Endodermal cell (in vitro differentiated cells): ENCODE data around the gene FMO1. TPM values are rescaled to one million over a fixed set of nuclear protein-coding genes. Genes with fewer than 3 reads are reported as not detected.

Experiments used
- DNase-seq: peaks from one replicate; pipeline ENCODE4 v3.0.0-alpha.2; 2017
- H3K27ac ChIP-seq: 2 replicates; pipeline ENCODE4 v1.5.1; 2013; ENCODE audit warnings: mild to moderate bottlenecking, low read depth, low read length, moderate library complexity
- H3K27me3 ChIP-seq: 2 replicates; pipeline ENCODE4 v1.6.1; 2013; ENCODE audit warnings: mild to moderate bottlenecking, low read length, moderate library complexity; ENCODE audit not compliant: insufficient read depth, control insufficient read depth, poor library complexity, severe bottlenecking
- H3K36me3 ChIP-seq: 2 replicates; pipeline ENCODE4 v1.7.0; 2013; ENCODE audit warnings: mild to moderate bottlenecking, low read length, moderate library complexity; ENCODE audit not compliant: control insufficient read depth, insufficient read depth
- H3K4me1 ChIP-seq: one replicate; pipeline ENCODE4 v1.7.0; 2013; ENCODE audit warnings: low read length; ENCODE audit not compliant: control insufficient read depth, insufficient read depth
- H3K4me3 ChIP-seq: 2 replicates; pipeline ENCODE4 v1.5.1; 2013; ENCODE audit warnings: mild to moderate bottlenecking, low read length, moderate library complexity
- H3K9ac ChIP-seq: 2 replicates; pipeline ENCODE4 v1.6.1; 2013; ENCODE audit warnings: mild to moderate bottlenecking, low read length, moderate library complexity; ENCODE audit not compliant: poor library complexity, severe bottlenecking; ENCODE audit errors: extremely low read depth
- H3K9me3 ChIP-seq: 2 replicates; pipeline ENCODE4 v1.6.1; 2013; ENCODE audit warnings: mild to moderate bottlenecking, low read length, moderate library complexity; ENCODE audit not compliant: control insufficient read depth
- H3K27ac Mint-ChIP-seq: 2 replicates; pipeline ENCODE4 v1.8.0; 2020; ENCODE audit warnings: mixed read lengths
- H3K27me3 Mint-ChIP-seq: 2 replicates; pipeline ENCODE4 v1.8.0; 2021; ENCODE audit warnings: mild to moderate bottlenecking, mixed read lengths; ENCODE audit not compliant: insufficient read depth
- H3K36me3 Mint-ChIP-seq: 2 replicates; pipeline ENCODE4 v1.8.0; 2020; ENCODE audit warnings: low read depth, mixed read lengths
- H3K4me1 Mint-ChIP-seq: 2 replicates; pipeline ENCODE4 v1.8.0; 2020; ENCODE audit warnings: mixed read lengths
- H3K4me3 Mint-ChIP-seq: 2 replicates; pipeline ENCODE4 v1.8.0; 2020; ENCODE audit warnings: mild to moderate bottlenecking, moderate library complexity, mixed read lengths
- H3K9me3 Mint-ChIP-seq: 2 replicates; pipeline ENCODE4 v1.8.0; 2020; ENCODE audit warnings: mild to moderate bottlenecking, mixed read lengths
- CTCF ChIP-seq: fragments of 200-600 bp; sonication (generic); conservative IDR thresholded peaks from 2 replicates; pipeline ENCODE4 v1.5.0; 2021; ENCODE audit warnings: antibody characterized with exemption, mild to moderate bottlenecking
- WGBS, 2 experiments: methylation state at CpG; one replicate each; pipeline versions ENCODE4 v1.1.5 to v1.1.7; 2013; ENCODE audit warnings: missing lambda C conversion rate in 2 of 2, mixed read lengths in 1 of 2; ENCODE audit not compliant: insufficient coverage in 1 of 2, insufficient read length in 1 of 2; 5-methylcytosine and 5-hydroxymethylcytosine counted together
- total RNA-seq, 2 donors: library from RNA; stranded (reverse); fragmentation: NEBNext Ultra II Directional in 1 of 2; extraction: Animal tissue kit (Norgen Biotek cat#: 25700) in 1 of 2; gene quantifications; 2 replicates in 1 of 2; 3 replicates in 1 of 2; pipeline ENCODE4 v1.2.1, GENCODE V29; 2021

FMO1 gene
- total RNA-seq, 2 donors from 2014 or later, result not detected

GRCh38 chr1:171248841-171249240, 547 bp downstream of the FMO1 start:
- no peaks in the 10 kb centered on the region for H3K36me3 Mint-ChIP-seq
- Histone ChIP-seq H3K4me3 (no peak overlapping the region), H3K27me3 (no peaks in the 10 kb centered on the region), H3K27ac (no peak overlapping the region), H3K9me3 (no peaks in the 10 kb centered on the region), H3K9ac (no peak overlapping the region), H3K4me1 (peaks cover 5% of the 10 kb centered on the region), H3K36me3 (no peaks in the 10 kb centered on the region)
- 91% methylated on average over 1 of the region's 1 CpG; no CpG with 5 or more reads in 1 of the 2 experiments for WGBS, 2 experiments
- H3K9me3 Mint-ChIP-seq, result no peaks in the 10 kb centered on the region
- TF ChIP-seq CTCF, result no peak
- H3K4me1 Mint-ChIP-seq, result peaks cover 11% of the 10 kb centered on the region
- H3K4me3 Mint-ChIP-seq, result no peak overlapping the region
- H3K27me3 Mint-ChIP-seq, result peaks cover 37% of the 10 kb centered on the region
- no peak for DNase-seq
- no peak overlapping the region for H3K27ac Mint-ChIP-seq

GRCh38 chr1:171250263-171250662, 2.0 kb downstream of the FMO1 start:
- H3K4me3 Mint-ChIP-seq, result no peak overlapping the region

GRCh38 chr1:171251042-171251951, 3.0 kb downstream of the FMO1 start:
- peak overlapping the region; percentile 59 for H3K9ac ChIP-seq
- H3K4me3 Mint-ChIP-seq, result peak overlapping the region; percentile 63
- peaks cover 5% of the 10 kb centered on the region for H3K4me1 ChIP-seq
- 8 to 10% methylated on average over 17 to 34 of the region's 34 CpGs for WGBS, 2 experiments
- peak; percentile 79 for DNase-seq
- H3K36me3 ChIP-seq, result no peaks in the 10 kb centered on the region
- H3K4me3 ChIP-seq, result peak overlapping the region; percentile 82
- peaks cover 19% of the 10 kb centered on the region for H3K4me1 Mint-ChIP-seq
- no peaks in the 10 kb centered on the region for H3K36me3 Mint-ChIP-seq
- H3K27me3 ChIP-seq, result no peaks in the 10 kb centered on the region
- H3K9me3 ChIP-seq, result no peaks in the 10 kb centered on the region
- peak; percentile 76 for TF ChIP-seq CTCF
- peak overlapping the region; percentile 55 for H3K27ac Mint-ChIP-seq
- H3K9me3 Mint-ChIP-seq, result no peaks in the 10 kb centered on the region
- H3K27me3 Mint-ChIP-seq, result peaks cover 41% of the 10 kb centered on the region
- no peak overlapping the region for H3K27ac ChIP-seq

More at GRCh38 chr1:171250263-171250662, 2.0 kb downstream of the FMO1 start:
- Mint-ChIP-seq H3K9me3 (no peaks in the 10 kb centered on the region), H3K27me3 (peaks cover 41% of the 10 kb centered on the region), H3K4me1 (peaks cover 15% of the 10 kb centered on the region), H3K36me3 (no peaks in the 10 kb centered on the region), H3K27ac (no peak overlapping the region)
- no peak for DNase-seq
- no peak for TF ChIP-seq CTCF
- WGBS, 2 experiments, result 92 to 95% methylated on average over 2 to 3 of the region's 3 CpGs
- H3K9ac ChIP-seq, result no peak overlapping the region
- H3K4me3 ChIP-seq, result no peak overlapping the region
- peaks cover 5% of the 10 kb centered on the region for H3K4me1 ChIP-seq
- H3K9me3 ChIP-seq, result no peaks in the 10 kb centered on the region
- no peaks in the 10 kb centered on the region for H3K36me3 ChIP-seq
- H3K27ac ChIP-seq, result no peak overlapping the region
- H3K27me3 ChIP-seq, result no peaks in the 10 kb centered on the region
